Measurements from ENCODE around the gene PTPN7. TPM values are rescaled to one million over a fixed set of nuclear protein-coding genes. Genes with fewer than 3 reads are reported as not detected.

PTPN7 gene
- total RNA-seq, 1 donor from 2014 or later, result 7.9 TPM

- H3K4me3 ChIP-seq, result no peak overlapping the region
- TF ChIP-seq POLR2A (IDR thresholded peaks at IDR 0.05) (no peak), CTCF (IDR thresholded peaks at IDR 0.05) (no peak), POLR2AphosphoS5 (IDR thresholded peaks at IDR 0.05; ENCODE audit: insufficient read depth in 1 of 2, low read depth in 1 of 2) (no peak)
- intact Hi-C loops (cut with DNase I), result no loop called here
- H3K9me3 ChIP-seq, result no peaks in the 10 kb centered on the region
- H3K27me3 ChIP-seq, result no peaks in the 10 kb centered on the region
- DNase-seq (ENCODE audit: extremely low spot score in 2 of 2), result no peak
- no peak overlapping the region for H3K27ac ChIP-seq
- no peaks in the 10 kb centered on the region for H3K4me1 ChIP-seq
- H3K36me3 ChIP-seq, result no peaks in the 10 kb centered on the region
Observed at GRCh38 chr1:202104073-202104472, 56.3 kb downstream of the PTPN7 start.

GRCh38 chr1:202101184-202101583, 59.2 kb downstream of the PTPN7 start:
- intact Hi-C loops (cut with DNase I), result no loop called here
- no peak overlapping the region for H3K27ac ChIP-seq
- no peaks in the 10 kb centered on the region for H3K9me3 ChIP-seq

More at GRCh38 chr1:202101184-202101583, 59.2 kb downstream of the PTPN7 start:
- H3K4me1 ChIP-seq, result no peaks in the 10 kb centered on the region
- no peaks in the 10 kb centered on the region for H3K27me3 ChIP-seq
- TF ChIP-seq CTCF (IDR thresholded peaks at IDR 0.05) (no peak), POLR2A (IDR thresholded peaks at IDR 0.05) (no peak)
- DNase-seq (ENCODE audit: extremely low spot score in 2 of 2), result no peak
- H3K36me3 ChIP-seq, result no peaks in the 10 kb centered on the region
- no peak overlapping the region for H3K4me3 ChIP-seq

Other genes starting within 250 kb of the PTPN7 start
- gene LMOD1, start 214.1 kb downstream of the PTPN7 start, total RNA-seq, result 107 TPM
- gene TIMM17A, start 205.1 kb downstream of the PTPN7 start, total RNA-seq, result 18.9 TPM
- gene RNPEP, start 178.0 kb downstream of the PTPN7 start, total RNA-seq, result 97.7 TPM
- gene ELF3, start 150.0 kb downstream of the PTPN7 start, total RNA-seq, result 287 TPM
- gene GPR37L1, start 37.7 kb downstream of the PTPN7 start, total RNA-seq, result 0.25 TPM
- gene ARL8A, start 15.9 kb downstream of the PTPN7 start, total RNA-seq, result 25.5 TPM
- 6.6 TPM for gene LGR6, start 33.2 kb upstream of the PTPN7 start, total RNA-seq
- 6.4 TPM for gene UBE2T, start 181.3 kb upstream of the PTPN7 start, total RNA-seq
- 71.7 TPM for gene PPP1R12B, start 188.1 kb upstream of the PTPN7 start, total RNA-seq